ENCODE measurements around the gene EXOC3. TPM values are rescaled to one million over a fixed set of nuclear protein-coding genes. Genes with fewer than 3 reads are reported as not detected.

Gene EXOC3
- total RNA-seq, 4 donors from 2014 or later = 46.4 to 92.7 (median 60.3) TPM

DNA sequence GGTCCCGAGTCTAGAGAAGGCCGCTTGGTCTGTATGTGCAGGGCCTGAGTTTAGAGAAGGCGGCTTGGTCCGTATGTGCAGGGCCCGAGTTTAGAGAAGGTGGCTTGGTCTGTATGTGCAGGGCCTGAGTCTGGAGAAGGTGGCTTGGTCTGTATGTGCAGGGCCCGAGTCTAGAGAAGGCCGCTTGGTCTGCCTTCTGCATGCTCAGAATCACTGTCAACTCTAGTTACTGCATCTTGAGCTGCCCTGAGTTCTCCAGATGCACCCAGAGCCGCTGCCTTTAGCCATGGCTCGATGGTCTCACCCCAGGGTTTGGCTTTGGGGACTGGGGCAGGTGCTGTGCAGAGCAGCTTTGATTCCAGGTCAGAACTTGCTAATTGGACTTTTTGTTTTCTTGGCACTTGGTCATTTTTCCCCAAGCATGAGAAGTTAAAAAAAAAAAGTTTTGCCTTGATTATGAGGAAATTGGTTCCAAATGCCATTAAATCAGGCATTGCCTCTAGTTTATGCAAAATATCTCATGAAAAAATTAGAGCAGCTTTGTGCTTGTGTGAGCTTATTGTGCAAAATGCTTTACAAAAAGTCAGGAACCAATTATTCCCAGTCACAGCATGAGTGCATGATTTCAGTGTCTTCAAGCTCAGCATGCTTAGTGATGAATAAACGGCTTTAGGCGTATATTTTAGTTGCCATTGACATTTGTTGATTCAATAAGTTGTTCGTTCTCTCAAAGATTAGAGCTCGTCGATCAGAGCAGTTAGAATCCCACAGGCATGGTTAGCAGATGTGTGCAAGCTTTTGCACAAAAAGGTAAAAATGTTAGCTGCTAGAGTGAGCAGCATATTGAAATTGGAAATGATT, 25.4 kb upstream of the EXOC3 start:
- Histone ChIP-seq H3K9me3 (no peaks in the 10 kb centered on the region), H3K4me1 (no peaks in the 10 kb centered on the region), H3K4me3 (no peak overlapping the region), H3K27me3 (no peaks in the 10 kb centered on the region), H3K36me3 (no peaks in the 10 kb centered on the region), H3K27ac (no peak overlapping the region)
- ATAC-seq = no peak
- no peak for TF ChIP-seq POLR2AphosphoS5 (IDR thresholded peaks at IDR 0.05)
- TF ChIP-seq EP300 (IDR thresholded peaks at IDR 0.05) = no peak
- TF ChIP-seq CTCF (IDR thresholded peaks at IDR 0.05) = no peak
- TF ChIP-seq POLR2A (IDR thresholded peaks at IDR 0.05) = no peak
- WGBS, 2 donors (ENCODE audit: low coverage in 1 of 2) = 73 to 79% methylated on average over 7 to 12 of the region's 14 CpGs

GRCh38 chr5:418162-419121, 24.5 kb upstream of the EXOC3 start:
- H3K27ac ChIP-seq = no peak overlapping the region
- no peaks in the 10 kb centered on the region for H3K4me1 ChIP-seq
- TF ChIP-seq CTCF (IDR thresholded peaks at IDR 0.05) = no peak
- no peak for TF ChIP-seq POLR2A (IDR thresholded peaks at IDR 0.05)
- no peak for TF ChIP-seq EP300 (IDR thresholded peaks at IDR 0.05)
- TF ChIP-seq POLR2AphosphoS5 (IDR thresholded peaks at IDR 0.05) = no peak
- no peak for ATAC-seq
- H3K4me3 ChIP-seq = no peak overlapping the region
- no peaks in the 10 kb centered on the region for H3K9me3 ChIP-seq
- H3K36me3 ChIP-seq = no peaks in the 10 kb centered on the region
- 56 to 75% methylated on average over 3 to 6 of the region's 18 CpGs for WGBS, 2 donors (ENCODE audit: low coverage in 1 of 2)
- H3K27me3 ChIP-seq = no peaks in the 10 kb centered on the region

DNA sequence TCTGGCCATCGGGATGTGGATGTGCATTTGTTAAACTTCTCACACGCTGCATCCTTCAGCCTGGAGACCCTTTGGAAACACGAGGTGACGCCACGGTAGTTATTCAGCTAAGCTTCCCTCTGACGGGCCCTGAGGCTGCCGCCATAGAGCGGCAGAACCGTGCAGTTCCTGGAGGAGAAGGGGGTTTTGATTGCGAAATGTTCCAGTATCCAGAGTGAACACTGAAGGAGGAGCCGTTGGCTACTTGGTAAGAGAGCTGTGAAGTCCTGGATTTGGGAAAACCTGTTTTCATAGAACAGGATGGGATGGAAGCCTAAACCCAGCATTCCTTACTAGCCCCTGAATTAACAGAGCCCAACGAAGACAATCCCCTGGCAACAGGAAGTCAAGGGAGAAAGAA, 23.0 kb upstream of the EXOC3 start:
- WGBS, 2 donors (ENCODE audit: low coverage in 1 of 2) = 65 to 84% methylated on average over 5 to 8 of the region's 12 CpGs
- H3K36me3 ChIP-seq = no peaks in the 10 kb centered on the region
- ATAC-seq = no peak
- TF ChIP-seq POLR2AphosphoS5 (IDR thresholded peaks at IDR 0.05) (no peak), CTCF (IDR thresholded peaks at IDR 0.05) (no peak), EP300 (IDR thresholded peaks at IDR 0.05) (no peak), POLR2A (IDR thresholded peaks at IDR 0.05) (no peak)
- no peak overlapping the region for H3K4me3 ChIP-seq
- H3K27ac ChIP-seq = no peak overlapping the region
- no peaks in the 10 kb centered on the region for H3K9me3 ChIP-seq
- H3K27me3 ChIP-seq = peaks cover 5% of the 10 kb centered on the region
- no peaks in the 10 kb centered on the region for H3K4me1 ChIP-seq

DNA sequence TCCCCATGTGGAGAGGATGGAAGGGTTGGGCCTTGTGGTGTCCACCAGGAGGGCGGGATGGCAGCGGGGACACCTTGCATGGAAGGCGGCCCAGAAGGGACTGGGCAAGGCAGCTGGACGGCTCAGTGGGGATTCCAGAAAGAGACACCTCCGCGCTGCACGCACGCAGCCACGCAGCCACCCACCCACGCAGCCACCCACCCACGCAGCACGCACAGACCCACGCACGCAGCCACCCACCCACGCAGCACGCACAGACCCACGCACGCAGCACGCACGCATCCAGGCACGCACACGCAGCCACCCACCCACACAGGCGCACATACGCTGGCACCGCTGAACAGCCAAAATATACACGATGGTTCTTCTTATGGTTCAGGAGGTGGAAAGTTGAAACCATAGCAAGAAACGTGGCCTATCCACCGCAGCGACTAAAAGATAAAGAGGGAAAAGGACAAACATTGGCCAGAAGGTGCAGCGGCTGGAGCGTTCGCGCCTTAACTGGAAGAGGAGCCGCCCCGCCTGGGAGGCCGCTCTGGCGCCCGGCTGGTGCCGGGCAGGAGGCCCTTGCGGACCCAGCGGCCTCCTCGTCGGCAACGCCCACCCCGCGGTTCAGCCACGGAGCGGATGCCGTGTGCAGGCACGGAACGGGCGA, 22.2 kb upstream of the EXOC3 start:
- no peaks in the 10 kb centered on the region for H3K36me3 ChIP-seq
- no peaks in the 10 kb centered on the region for H3K4me1 ChIP-seq
- H3K9me3 ChIP-seq = no peaks in the 10 kb centered on the region
- no peak overlapping the region for H3K4me3 ChIP-seq
- TF ChIP-seq EP300 (IDR thresholded peaks at IDR 0.05) (no peak), POLR2AphosphoS5 (IDR thresholded peaks at IDR 0.05) (no peak), POLR2A (IDR thresholded peaks at IDR 0.05) (no peak), CTCF (IDR thresholded peaks at IDR 0.05) (no peak)
- ATAC-seq = no peak
- H3K27me3 ChIP-seq = peaks cover 10% of the 10 kb centered on the region
- WGBS, 2 donors (ENCODE audit: low coverage in 1 of 2) = 93% methylated on average over 6 of the region's 52 CpGs
- H3K27ac ChIP-seq = no peak overlapping the region

Measured in gastroesophageal sphincter (tissue), 4 donors.